GM19025 (cell line): ENCODE results near the gene ERCC1.

ENCODE experiments used
- ATAC-seq: cut with Tn5 transposase; IDR thresholded peaks from one replicate; pipeline ENCODE4 v1.9.1; 2021; ENCODE audit warnings: mild to moderate bottlenecking, low read depth, moderate library complexity; ENCODE audit not compliant: unreplicated experiment

Gene ERCC1

GRCh38 chr19:45370410-45371204 is 53.1 kb downstream of the ERCC1 start, which contains the start of gene ERCC2:
ERCC2 (minus strand) TSS chr19:45370573; CDS start chr19:45370540, 33 bp downstream.
- peak; percentile 97 for ATAC-seq

- ATAC-seq: no peak
These were observed 54.9 kb downstream of the ERCC1 start for GRCh38 chr19:45368737-45369340.

- ATAC-seq: no peak
These were observed 55.6 kb downstream of the ERCC1 start for GRCh38 chr19:45368127-45368526.

GRCh38 chr19:45364696-45365095 is 59.0 kb downstream of the ERCC1 start:
- no peak for ATAC-seq

GRCh38 chr19:45363861-45364459 is 59.8 kb downstream of the ERCC1 start:
- ATAC-seq: no peak

GRCh38 chr19:45362291-45362690 is 61.4 kb downstream of the ERCC1 start:
- no peak for ATAC-seq

GRCh38 chr19:45361608-45362007 is 62.1 kb downstream of the ERCC1 start:
- no peak for ATAC-seq

GRCh38 chr19:45358213-45358792 is 65.4 kb downstream of the ERCC1 start:
- ATAC-seq: no peak

GRCh38 chr19:45357445-45357783 is 66.3 kb downstream of the ERCC1 start:
- no peak for ATAC-seq
